ENCODE measurements around the gene IGFBP2.

Gene IGFBP2

GRCh38 chr2:216615298-216616082, 17.7 kb upstream of the IGFBP2 start:
- no peak for DNase-seq (ENCODE audit: low read depth, low spot score)

GRCh38 chr2:216616083-216616678, 17.0 kb upstream of the IGFBP2 start:
- DNase-seq (ENCODE audit: low read depth, low spot score): no peak

GRCh38 chr2:216617159-216617815, 15.9 kb upstream of the IGFBP2 start:
- no peak for DNase-seq (ENCODE audit: low read depth, low spot score)

GRCh38 chr2:216618785-216619184, 14.4 kb upstream of the IGFBP2 start:
- DNase-seq (ENCODE audit: low read depth, low spot score): no peak

- no peak for DNase-seq (ENCODE audit: low read depth, low spot score)
Observed at GRCh38 chr2:216619411-216620393, 13.5 kb upstream of the IGFBP2 start.

- DNase-seq (ENCODE audit: low read depth, low spot score): no peak
Observed at GRCh38 chr2:216620786-216621185, 12.4 kb upstream of the IGFBP2 start.

- DNase-seq (ENCODE audit: low read depth, low spot score): no peak
Observed at GRCh38 chr2:216621292-216621691, 11.9 kb upstream of the IGFBP2 start.

GRCh38 chr2:216622526-216622925, 10.7 kb upstream of the IGFBP2 start:
- no peak for DNase-seq (ENCODE audit: low read depth, low spot score)

- DNase-seq (ENCODE audit: low read depth, low spot score): no peak
Observed at GRCh38 chr2:216624251-216624650, 9.0 kb upstream of the IGFBP2 start.

GRCh38 chr2:216626168-216626874, 6.9 kb upstream of the IGFBP2 start:
- DNase-seq (ENCODE audit: low read depth, low spot score): no peak

GRCh38 chr2:216626875-216627245, 6.4 kb upstream of the IGFBP2 start:
- no peak for DNase-seq (ENCODE audit: low read depth, low spot score)

GRCh38 chr2:216629784-216630183, 3.4 kb upstream of the IGFBP2 start:
- DNase-seq (ENCODE audit: low read depth, low spot score): no peak

- no peak for DNase-seq (ENCODE audit: low read depth, low spot score)
Observed at GRCh38 chr2:216632346-216632951, 771 bp upstream of the IGFBP2 start.

GRCh38 chr2:216633616-216634369, 573 bp downstream of the IGFBP2 start:
- DNase-seq (ENCODE audit: low read depth, low spot score): no peak

GRCh38 chr2:216634370-216635148, 1.3 kb downstream of the IGFBP2 start:
- DNase-seq (ENCODE audit: low read depth, low spot score): no peak

GRCh38 chr2:216635171-216635570, 2.0 kb downstream of the IGFBP2 start:
- no peak for DNase-seq (ENCODE audit: low read depth, low spot score)

GRCh38 chr2:216635701-216636550, 2.7 kb downstream of the IGFBP2 start:
- DNase-seq (ENCODE audit: low read depth, low spot score): no peak
